HepG2 (cell line): ENCODE measurements around the gene LITAFD. TPM values are rescaled to one million over a fixed set of nuclear protein-coding genes. Genes with fewer than 3 reads are reported as not detected.

ENCODE experiments used
- AGO2 ChIP-seq: fragments of 200-400 bp; formaldehyde crosslinking; optimal IDR thresholded peaks from 2 replicates; pipeline ENCODE3; 2017; ENCODE audit warnings: mild to moderate bottlenecking, low read depth, low read length, moderate library complexity
- CBX1 ChIP-seq: IDR thresholded peaks from one replicate; pipeline ENCODE4 v1.6.1; 2016; ENCODE audit warnings: antibody characterized with exemption, low read depth
- ELF3 ChIP-seq: IDR thresholded peaks from 2 replicates; pipeline ENCODE4 v1.6.1; 2016; ENCODE audit warnings: missing genetic modification reagents, missing compliant biosample characterization
- EZH2 ChIP-seq: conservative IDR thresholded peaks from 2 replicates; pipeline ENCODE4 v1.6.1; 2012; ENCODE audit warnings: mild to moderate bottlenecking, low read depth, low read length, moderate library complexity
- FUBP1 ChIP-seq: sonication (generic); formaldehyde crosslinking; IDR thresholded peaks from 2 replicates; pipeline ENCODE4 v1.5.1; 2020; ENCODE audit warnings: missing genetic modification reagents, mild to moderate bottlenecking, borderline replicate concordance
- KDM1A ChIP-seq: IDR thresholded peaks from 2 replicates; pipeline ENCODE4 v1.6.1; 2016; ENCODE audit warnings: missing compliant biosample characterization
- KDM2A ChIP-seq: sonication (generic); formaldehyde crosslinking; IDR thresholded peaks from 2 replicates; pipeline ENCODE4 v1.4.0; 2020; ENCODE audit warnings: low read depth, missing genetic modification reagents, borderline replicate concordance
- KDM5B ChIP-seq: sonication (generic); formaldehyde crosslinking; IDR thresholded peaks from 2 replicates; pipeline ENCODE4 v1.4.0; 2020; ENCODE audit warnings: missing genetic modification reagents, mild to moderate bottlenecking, borderline replicate concordance
- MAF1 ChIP-seq: sonication (generic); formaldehyde crosslinking; IDR thresholded peaks from 2 replicates; pipeline ENCODE4 v1.5.0; 2020; ENCODE audit warnings: missing genetic modification reagents, borderline replicate concordance
- MIER2 ChIP-seq: IDR thresholded peaks from 2 replicates; pipeline ENCODE4 v1.6.1; 2016; ENCODE audit warnings: missing biosample characterization, missing genetic modification reagents
- NAIF1 ChIP-seq: sonication (generic); formaldehyde crosslinking; IDR thresholded peaks from 2 replicates; pipeline ENCODE4 v1.5.0; 2020; ENCODE audit warnings: mild to moderate bottlenecking, missing genetic modification reagents, borderline replicate concordance
- NFYB ChIP-seq: sonication (generic); formaldehyde crosslinking; IDR thresholded peaks from 2 replicates; pipeline ENCODE4 v1.4.0; 2020; ENCODE audit warnings: missing genetic modification reagents
- NR2C2 ChIP-seq: sonication (generic); formaldehyde crosslinking; IDR thresholded peaks from 2 replicates; pipeline ENCODE4 v1.4.0; 2020; ENCODE audit warnings: missing genetic modification reagents, mild to moderate bottlenecking, moderate library complexity, borderline replicate concordance
- REL ChIP-seq: sonication (generic); formaldehyde crosslinking; conservative IDR thresholded peaks from 2 replicates; pipeline ENCODE4 v1.8.0; 2022; ENCODE audit warnings: mild to moderate bottlenecking, missing genetic modification reagents, moderate library complexity
- TGIF2 ChIP-seq: IDR thresholded peaks from 2 replicates; pipeline ENCODE4 v1.6.1; 2016; ENCODE audit warnings: control low read depth, missing compliant biosample characterization
- ZKSCAN5 ChIP-seq: sonication (generic); formaldehyde crosslinking; IDR thresholded peaks from 2 replicates; pipeline ENCODE4 v1.5.1; 2020; ENCODE audit warnings: mild to moderate bottlenecking, missing genetic modification reagents
- ZNF235 ChIP-seq: sonication (generic); formaldehyde crosslinking; IDR thresholded peaks from 2 replicates; pipeline ENCODE4 v1.8.1; 2023; ENCODE audit warnings: mild to moderate bottlenecking, missing genetic modification reagents, borderline replicate concordance
- ZNF256 ChIP-seq: sonication (generic); formaldehyde crosslinking; conservative IDR thresholded peaks from 2 replicates; pipeline ENCODE4 v1.4.0; 2020; ENCODE audit warnings: missing genetic modification reagents
- ZNF263 ChIP-seq: sonication (generic); formaldehyde crosslinking; IDR thresholded peaks from 2 replicates; pipeline ENCODE4 v1.4.0; 2020; ENCODE audit warnings: missing genetic modification reagents
- ZNF296 ChIP-seq: sonication (generic); formaldehyde crosslinking; conservative IDR thresholded peaks from 2 replicates; pipeline ENCODE4 v1.5.0; 2020; ENCODE audit warnings: mild to moderate bottlenecking, missing genetic modification reagents
- ZNF333 ChIP-seq: sonication (generic); formaldehyde crosslinking; IDR thresholded peaks from 2 replicates; pipeline ENCODE4 v1.4.0; 2020; ENCODE audit warnings: mild to moderate bottlenecking, missing genetic modification reagents, borderline replicate concordance
- ZNF512 ChIP-seq: sonication (generic); formaldehyde crosslinking; IDR thresholded peaks from 2 replicates; pipeline ENCODE4 v1.4.0; 2020; ENCODE audit warnings: mild to moderate bottlenecking, missing genetic modification reagents
- ZNF530 ChIP-seq: sonication (generic); formaldehyde crosslinking; IDR thresholded peaks from 2 replicates; pipeline ENCODE4 v1.5.0; 2020; ENCODE audit warnings: low read depth, mild to moderate bottlenecking, missing genetic modification reagents
- ZNF678 ChIP-seq: sonication (generic); formaldehyde crosslinking; IDR thresholded peaks from 2 replicates; pipeline ENCODE4 v1.4.0; 2020; ENCODE audit warnings: mild to moderate bottlenecking, missing genetic modification reagents
- ZSCAN20 ChIP-seq: sonication (generic); formaldehyde crosslinking; IDR thresholded peaks from 2 replicates; pipeline ENCODE4 v1.4.0; 2020; ENCODE audit warnings: missing genetic modification reagents, mild to moderate bottlenecking, borderline replicate concordance
- ZSCAN5A ChIP-seq: sonication (generic); formaldehyde crosslinking; IDR thresholded peaks from 2 replicates; pipeline ENCODE4 v1.8.0; 2022; ENCODE audit warnings: mild to moderate bottlenecking, missing genetic modification reagents, borderline replicate concordance
- polyA plus RNA-seq, 8 experiments: library from polyadenylated mRNA; depleted of rRNA in 3 of 8; stranded (reverse) in 7 of 8; unstranded in 1 of 8; fragments of >200 nt; fragmentation: Illumina TruSeq in 4 of 8; extraction: Trizol in 4 of 8; gene quantifications; 2 replicates each; pipeline versions ENCODE4 v1.2.1 to v1.2.3, GENCODE V29; 2011 to 2016; ENCODE audit warnings: low read depth in 4 of 8, missing spikeins in 1 of 8, mixed read lengths in 1 of 8; ENCODE audit not compliant: insufficient read depth in 1 of 8
- total RNA-seq, 5 experiments: library from RNA; depleted of rRNA; stranded (reverse); fragments of >200 nt; fragmentation: Illumina TruSeq; extraction: Trizol; gene quantifications; 2 replicates each; pipeline ENCODE4 v1.2.3, GENCODE V29; 2016; ENCODE audit warnings: low read depth in 1 of 5

LITAFD gene
- total and polyA plus RNA-seq, 2 of the 13 experiments (the other 11 are each of a cell fraction or from before 2014, with no cell fraction given) = not detected

- TF ChIP-seq NFYB (CRISPR knock-in tag) (peak; percentile 65), AGO2 (peak; percentile 93), CBX1 (peak; percentile 71), KDM5B (CRISPR knock-in tag) (peak; percentile 96), ZKSCAN5 (CRISPR knock-in tag) (peak; percentile 43; the same call in 1 of the 2 replicates), ZNF235 (0 out of 2 replicates have a peak, but pooled peaks have one; percentile 83), ZNF678 (peak; percentile 77; the same call in 1 of the 2 replicates), KDM2A (CRISPR knock-in tag) (peak; percentile 98), TGIF2 (CRISPR knock-in tag) (peak; percentile 76), MIER2 (CRISPR knock-in tag) (peak; percentile 72; the same call in 1 of the 2 replicates), ZSCAN20 (CRISPR knock-in tag) (peak; percentile 76), EZH2 (no peak), NR2C2 (CRISPR knock-in tag) (peak; percentile 88), FUBP1 (CRISPR knock-in tag) (no peak), ELF3 (peak; percentile 94), REL (CRISPR knock-in tag) (peak; percentile 94), ZNF296 (CRISPR knock-in tag) (peak; percentile 89; the same call in 1 of the 2 replicates), MAF1 (CRISPR knock-in tag) (peak; percentile 97; the same call in 1 of the 2 replicates), ZNF512 (peak; percentile 76; the same call in 1 of the 2 replicates), NAIF1 (CRISPR knock-in tag) (peak; percentile 79; the same call in 1 of the 2 replicates), ZSCAN5A (peak; percentile 99; the same call in 1 of the 2 replicates), ZNF333 (CRISPR knock-in tag) (peak; percentile 96), KDM1A (CRISPR knock-in tag) (peak; percentile 30), ZNF256 (CRISPR knock-in tag) (peak; percentile 84; the same call in 1 of the 2 replicates), ZNF263 (CRISPR knock-in tag) (peak; percentile 92), ZNF530 (CRISPR knock-in tag) (no peak)
These were observed 18.3 kb upstream of the LITAFD start (continued) for GRCh38 chr16:8863594-8864424.
